WI38 (cell line): Measurements from ENCODE around the gene IGSF3.

Source experiments
- H3K4me3 ChIP-seq: 2 replicates; pipeline ENCODE4 v1.5.1; 2011; ENCODE audit warnings: low read depth, mild to moderate bottlenecking, control low read depth, low read length
- TF ChIP-seq, protein P1 (sequence below): IDR thresholded peaks from 2 replicates; pipeline ENCODE4 v1.5.1; 2012; ENCODE audit warnings: low read depth, mild to moderate bottlenecking, control low read depth, low read length

The IGSF3 gene

DNA sequence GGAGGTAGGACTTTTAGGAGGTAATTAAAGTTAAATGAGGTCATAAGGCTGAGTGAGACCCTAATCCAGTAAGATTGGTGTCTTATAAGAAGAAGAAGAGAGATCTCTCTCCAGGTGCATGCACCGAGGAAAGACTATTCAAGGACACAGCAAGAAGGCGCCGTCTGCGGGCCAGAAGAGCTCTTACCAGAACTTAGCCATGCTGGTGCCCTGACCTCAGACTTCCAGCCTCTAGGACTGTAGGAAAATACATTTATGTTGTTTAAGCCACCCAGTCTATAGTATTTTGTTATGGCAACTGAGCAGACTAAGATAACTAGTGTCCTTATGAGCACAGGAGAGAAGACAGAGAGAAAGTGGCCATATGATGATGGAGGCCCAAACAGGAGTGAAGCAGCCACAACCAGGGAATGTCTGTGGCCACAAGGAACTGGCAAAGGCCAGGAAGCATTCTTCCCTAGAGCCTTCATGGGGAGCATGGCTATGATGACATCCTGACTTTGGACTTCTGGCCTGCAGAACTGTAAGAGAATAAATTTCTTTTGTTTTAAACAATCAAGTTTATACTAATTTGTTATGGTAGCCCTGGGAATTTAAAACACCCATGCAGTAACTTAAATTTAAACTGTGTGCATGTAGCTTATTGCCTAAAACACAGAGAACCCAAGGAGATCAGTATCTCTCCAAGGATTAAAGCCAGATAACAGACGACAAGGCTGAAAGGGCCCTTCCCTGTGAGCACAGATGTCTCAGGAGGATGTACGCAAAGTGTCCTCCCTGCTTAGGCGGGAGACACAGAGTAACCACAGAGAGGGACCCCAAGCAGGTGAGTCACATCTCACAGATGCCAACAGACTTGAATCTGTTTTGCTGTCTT lies 86.8 kb downstream of the IGSF3 start:
- no peak overlapping the region for H3K4me3 ChIP-seq
- TF ChIP-seq, protein P1, sequence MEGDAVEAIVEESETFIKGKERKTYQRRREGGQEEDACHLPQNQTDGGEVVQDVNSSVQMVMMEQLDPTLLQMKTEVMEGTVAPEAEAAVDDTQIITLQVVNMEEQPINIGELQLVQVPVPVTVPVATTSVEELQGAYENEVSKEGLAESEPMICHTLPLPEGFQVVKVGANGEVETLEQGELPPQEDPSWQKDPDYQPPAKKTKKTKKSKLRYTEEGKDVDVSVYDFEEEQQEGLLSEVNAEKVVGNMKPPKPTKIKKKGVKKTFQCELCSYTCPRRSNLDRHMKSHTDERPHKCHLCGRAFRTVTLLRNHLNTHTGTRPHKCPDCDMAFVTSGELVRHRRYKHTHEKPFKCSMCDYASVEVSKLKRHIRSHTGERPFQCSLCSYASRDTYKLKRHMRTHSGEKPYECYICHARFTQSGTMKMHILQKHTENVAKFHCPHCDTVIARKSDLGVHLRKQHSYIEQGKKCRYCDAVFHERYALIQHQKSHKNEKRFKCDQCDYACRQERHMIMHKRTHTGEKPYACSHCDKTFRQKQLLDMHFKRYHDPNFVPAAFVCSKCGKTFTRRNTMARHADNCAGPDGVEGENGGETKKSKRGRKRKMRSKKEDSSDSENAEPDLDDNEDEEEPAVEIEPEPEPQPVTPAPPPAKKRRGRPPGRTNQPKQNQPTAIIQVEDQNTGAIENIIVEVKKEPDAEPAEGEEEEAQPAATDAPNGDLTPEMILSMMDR = no peak

DNA sequence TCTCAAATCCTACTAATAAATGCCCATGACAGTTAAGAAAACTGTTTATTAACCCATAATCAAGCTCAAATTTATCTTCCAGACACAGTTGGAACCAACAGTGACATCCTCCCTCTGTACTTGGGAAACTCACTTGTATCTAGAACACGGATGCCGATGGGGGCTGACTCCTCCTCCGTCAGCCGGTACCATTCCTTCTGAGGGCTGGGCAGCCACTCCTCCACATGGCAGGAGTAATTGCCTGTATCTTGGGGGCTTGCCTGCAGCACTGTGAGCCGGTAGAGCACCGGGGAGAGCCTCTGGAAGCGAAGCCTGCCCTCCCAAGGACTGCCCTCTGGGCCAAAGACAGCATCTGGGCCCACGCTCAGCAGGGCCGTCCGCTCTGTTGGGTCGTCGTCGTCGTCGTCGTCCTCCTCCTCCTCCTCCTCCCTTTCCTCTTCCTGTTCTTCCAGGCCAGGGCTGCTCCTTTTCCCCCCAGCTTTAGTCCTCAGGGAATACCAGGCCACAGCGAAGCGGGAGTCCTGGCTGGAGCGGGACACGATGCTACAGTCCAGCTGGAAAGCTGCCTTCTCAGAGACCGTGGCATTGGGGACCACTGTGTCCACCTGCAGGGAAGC lies 88.2 kb downstream of the IGSF3 start:
- no peak overlapping the region for H3K4me3 ChIP-seq
- TF ChIP-seq, protein P1 = no peak

- TF ChIP-seq, protein P1 = no peak
- no peak overlapping the region for H3K4me3 ChIP-seq
Observed at GRCh38 chr1:116578581-116578980, 89.0 kb downstream of the IGSF3 start.

DNA sequence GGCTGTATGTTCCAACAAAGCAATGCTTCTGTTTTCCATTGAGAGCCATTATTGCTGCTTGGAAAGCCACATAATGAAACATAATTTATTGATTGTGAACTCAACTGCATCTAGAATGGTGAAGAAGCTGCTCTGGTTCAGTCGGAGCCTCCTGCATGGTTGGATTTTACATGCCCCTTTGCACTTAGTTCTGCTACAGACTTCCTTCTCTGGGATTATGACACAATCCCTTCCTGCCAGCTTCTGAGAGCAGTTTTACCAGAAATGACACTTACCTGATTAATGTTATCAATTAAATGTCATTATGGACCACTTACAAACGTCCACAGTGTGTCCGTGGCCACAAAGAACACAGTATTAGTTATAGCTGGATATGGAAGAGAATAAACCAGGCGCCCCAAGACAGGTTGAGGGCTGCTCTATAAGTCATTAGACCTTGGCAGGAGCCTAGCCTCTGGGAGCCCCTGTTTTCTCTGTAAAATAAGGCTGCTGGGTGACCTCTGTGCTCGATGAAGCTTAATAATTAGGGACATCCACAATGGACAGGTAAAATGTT lies 89.7 kb downstream of the IGSF3 start:
- TF ChIP-seq, protein P1 = no peak
- no peak overlapping the region for H3K4me3 ChIP-seq

DNA sequence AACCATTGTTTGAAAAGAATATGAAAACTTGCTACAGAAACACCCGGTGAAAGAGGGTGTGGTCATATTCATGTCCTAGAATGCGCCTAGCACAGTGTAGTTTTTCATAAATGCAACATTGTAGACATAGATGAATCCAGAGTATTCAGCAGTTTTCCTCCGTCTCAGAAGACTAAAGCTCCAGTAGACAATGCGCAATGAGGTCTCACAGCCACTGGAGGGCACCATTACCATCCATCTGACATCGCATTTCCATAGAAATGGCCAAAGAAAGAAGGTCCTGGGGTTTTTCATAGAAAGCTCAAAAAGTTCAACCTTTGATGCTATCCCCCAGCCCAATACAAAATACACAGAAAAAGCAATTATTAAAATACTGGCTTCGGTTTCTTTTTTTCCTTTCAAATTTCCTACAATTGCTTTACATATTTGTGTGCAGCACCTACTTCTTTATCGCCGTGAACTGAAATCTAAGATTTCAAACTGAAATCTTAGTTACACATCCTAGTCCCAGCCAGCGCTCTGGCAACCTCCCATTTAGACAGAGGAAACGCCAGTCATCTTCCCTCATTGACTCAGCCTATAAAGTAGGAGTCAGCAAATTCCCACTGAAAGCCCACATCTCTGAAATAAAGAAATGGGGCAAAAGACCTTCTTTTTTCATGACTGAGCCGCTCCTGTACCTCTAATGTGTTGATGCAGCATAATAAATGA lies 92.8 kb downstream of the IGSF3 start:
- no peak overlapping the region for H3K4me3 ChIP-seq
- TF ChIP-seq, protein P1 = peak; percentile 82

- H3K4me3 ChIP-seq = no peak overlapping the region
- TF ChIP-seq, protein P1 = no peak
Observed at GRCh38 chr1:116573431-116574095, 94.0 kb downstream of the IGSF3 start.
